Esophagus muscularis mucosa (tissue), 3 donors: ENCODE data around the gene CNOT2.

Source experiments
- CTCF ChIP-seq, 3 experiments: fragments of 200-600 bp in 2 of 3; fragments of 450-650 bp in 1 of 3; sonication (generic) in 2 of 3; IDR thresholded peaks; one replicate each; pipeline ENCODE4 v1.5.1; 2017 to 2019; ENCODE audit warnings: antibody characterized with exemption in 3 of 3, mild to moderate bottlenecking in 2 of 3, moderate library complexity in 1 of 3
- POLR2A ChIP-seq: fragments of 450-650 bp; IDR thresholded peaks from one replicate; pipeline ENCODE4 v1.6.1; 2017; ENCODE audit warnings: antibody characterized with exemption, moderate library complexity, mild to moderate bottlenecking, low read depth

- TF ChIP-seq CTCF (IDR thresholded peaks at IDR 0.05), result no peak
- TF ChIP-seq POLR2A, result no peak
Measured at GRCh38 chr12:70270108-70270507, 26.9 kb downstream of the CNOT2 start.
